CD14-positive monocyte (primary cell): ENCODE data around the gene JUP. TPM values are rescaled to one million over a fixed set of nuclear protein-coding genes. Genes with fewer than 3 reads are reported as not detected.

Source experiments
- DNase-seq, 3 donors: peaks; one replicate each; pipeline ENCODE4 v3.0.0-alpha.2; 2011 to 2022
- H2AFZ ChIP-seq: 2 replicates; pipeline ENCODE4 v1.6.0; 2012; ENCODE audit warnings: mild to moderate bottlenecking, low read depth, low read length, inconsistent platforms; ENCODE audit not compliant: insufficient read depth, poor library complexity, severe bottlenecking
- H3K27ac ChIP-seq, 2 donors: 1 replicate in 1 of 2; 2 replicates in 1 of 2; pipeline ENCODE4 v1.5.1; 2012 to 2013; ENCODE audit warnings: low read length in 2 of 2, control low read depth in 1 of 2, inconsistent platforms in 1 of 2, low read depth in 1 of 2, mild to moderate bottlenecking in 1 of 2
- H3K27me3 ChIP-seq, 2 donors: one replicate each; pipeline versions ENCODE4 v1.6.0 to v1.6.1; 2011 to 2013; ENCODE audit warnings: low read length in 2 of 2; ENCODE audit not compliant: control insufficient read depth in 2 of 2, insufficient read depth in 2 of 2
- H3K36me3 ChIP-seq, 2 donors: replicated peaks in 1 of 2; 1 replicate in 1 of 2; 2 replicates in 1 of 2; pipeline versions ENCODE4 v1.5.1 to v1.6.1; 2012 to 2013; ENCODE audit warnings: low read length in 2 of 2, control low read depth in 1 of 2, inconsistent platforms in 1 of 2, mild to moderate bottlenecking in 1 of 2; ENCODE audit not compliant: insufficient read depth in 2 of 2, control insufficient read depth in 1 of 2
- H3K4me1 ChIP-seq, 2 donors: 1 replicate in 1 of 2; 2 replicates in 1 of 2; pipeline versions ENCODE4 v1.5.1 to v1.6.1; 2012 to 2013; ENCODE audit warnings: low read length in 2 of 2, control low read depth in 1 of 2, inconsistent platforms in 1 of 2, mild to moderate bottlenecking in 1 of 2, moderate library complexity in 1 of 2; ENCODE audit not compliant: insufficient read depth in 2 of 2, control insufficient read depth in 1 of 2
- H3K4me2 ChIP-seq: replicated peaks from 2 replicates; pipeline ENCODE3; 2012; ENCODE audit warnings: low read length, moderate library complexity, mild to moderate bottlenecking; ENCODE audit not compliant: poor library complexity, severe bottlenecking; ENCODE audit errors: extremely low read depth
- H3K4me3 ChIP-seq, 3 experiments: fragments of 200-600 bp in 1 of 3; sonication (generic) in 1 of 3; replicated peaks in 1 of 3; 1 replicate in 2 of 3; 2 replicates in 1 of 3; pipeline ENCODE4 v1.5.1; 2011 to 2013; ENCODE audit warnings: low read length in 3 of 3, mild to moderate bottlenecking in 3 of 3, control low read depth in 2 of 3, low read depth in 2 of 3, inconsistent platforms in 1 of 3, moderate library complexity in 1 of 3
- H3K79me2 ChIP-seq: 2 replicates; pipeline ENCODE4 v1.6.0; 2012; ENCODE audit warnings: mild to moderate bottlenecking, control low read depth, inconsistent platforms, low read length, moderate library complexity; ENCODE audit not compliant: insufficient read depth
- H3K9ac ChIP-seq: 2 replicates; pipeline ENCODE4 v1.6.0; 2017; ENCODE audit warnings: low read length, mild to moderate bottlenecking; ENCODE audit not compliant: insufficient read depth, poor library complexity, severe bottlenecking
- H3K9me3 ChIP-seq, 2 donors: replicated peaks in 1 of 2; 1 replicate in 1 of 2; 2 replicates in 1 of 2; pipeline versions ENCODE4 v1.5.1 to v1.6.1; 2012 to 2013; ENCODE audit warnings: low read length in 2 of 2, control low read depth in 1 of 2; ENCODE audit not compliant: control insufficient read depth in 1 of 2, insufficient read depth in 1 of 2
- H4K20me1 ChIP-seq: 2 replicates; pipeline ENCODE4 v1.6.0; 2012; ENCODE audit warnings: mild to moderate bottlenecking, low read length, control low read depth, moderate library complexity; ENCODE audit not compliant: insufficient read depth
- H3K27ac Mint-ChIP-seq, 7 donors: one replicate each; pipeline ENCODE4 v1.8.0; 2020; ENCODE audit warnings: mild to moderate bottlenecking in 7 of 7, mixed read lengths in 7 of 7, moderate library complexity in 6 of 7, inconsistent platforms in 2 of 7
- H3K27me3 Mint-ChIP-seq, 3 donors: one replicate each; pipeline ENCODE4 v1.8.0; 2021 to 2022; ENCODE audit warnings: low read depth in 3 of 3, mild to moderate bottlenecking in 3 of 3, mixed read lengths in 3 of 3, moderate library complexity in 3 of 3, inconsistent platforms in 1 of 3
- H3K36me3 Mint-ChIP-seq, 2 donors: one replicate each; pipeline ENCODE4 v1.8.0; 2020; ENCODE audit warnings: mixed read lengths in 2 of 2, inconsistent platforms in 1 of 2, mild to moderate bottlenecking in 1 of 2
- H3K4me1 Mint-ChIP-seq: one replicate; pipeline ENCODE4 v1.8.0; 2020; ENCODE audit warnings: mild to moderate bottlenecking, mixed read lengths
- H3K4me3 Mint-ChIP-seq, 2 donors: one replicate each; pipeline ENCODE4 v1.8.0; 2020; ENCODE audit warnings: mild to moderate bottlenecking in 2 of 2, mixed read lengths in 2 of 2, moderate library complexity in 1 of 2
- H3K9me3 Mint-ChIP-seq, 7 donors: one replicate each; pipeline ENCODE4 v1.8.0; 2020 to 2022; ENCODE audit warnings: mixed read lengths in 7 of 7, mild to moderate bottlenecking in 6 of 7, moderate library complexity in 6 of 7, inconsistent platforms in 2 of 7
- CTCF ChIP-seq: fragments of 200-600 bp; IDR thresholded peaks from one replicate; pipeline ENCODE4 v1.8.0; 2022; ENCODE audit warnings: antibody characterized with exemption, mild to moderate bottlenecking
- WGBS: methylation state at CpG from one replicate; pipeline ENCODE4 v1.1.5; 2013; ENCODE audit warnings: missing lambda C conversion rate; ENCODE audit not compliant: insufficient coverage; 5-methylcytosine and 5-hydroxymethylcytosine counted together
- intact Hi-C, 2 donors: fragments of 100-400 bp; cut with micrococcal nuclease; formaldehyde crosslinking; loops; one replicate each; pipeline versions ENCODE4 v1.15.0 to v1.15.1; 2023
- polyA plus RNA-seq, 3 donors: library from polyadenylated mRNA; depleted of rRNA in 1 of 3; unstranded in 2 of 3; stranded (reverse) in 1 of 3; fragments of 300-500 nt in 2 of 3; fragments of >200 nt in 1 of 3; fragmentation: Illumina TruSeq in 2 of 3; gene quantifications; 1 replicate in 2 of 3; 2 replicates in 1 of 3; pipeline ENCODE4 v1.2.3, GENCODE V29; 2012 to 2021

Gene JUP
- polyA plus RNA-seq, 3 donors, result 14.0 to 22.1 (median 15.4) TPM

- no peaks in the 10 kb centered on the region for H3K9me3 ChIP-seq
- H3K36me3 Mint-ChIP-seq, result peaks cover 0 to 5% of the 10 kb centered on the region in 2 donors
- no peak overlapping the region for H2AFZ ChIP-seq
- no peaks in the 10 kb centered on the region for H3K36me3 ChIP-seq
- H3K27ac Mint-ChIP-seq, result no peak overlapping the region
- peak overlapping the region in 1 of 2 donors; percentile 71 for H3K4me3 Mint-ChIP-seq
- no peak overlapping the region for H3K4me2 ChIP-seq
- intact Hi-C loops, result no loop called here
- H3K4me1 Mint-ChIP-seq, result peaks cover 7% of the 10 kb centered on the region
- no peaks in the 10 kb centered on the region for H4K20me1 ChIP-seq
- peaks cover 27 to 49% of the 10 kb centered on the region in 2 donors for H3K27me3 ChIP-seq
- peaks cover 0 to 12% (median 2%) of the 10 kb centered on the region in 7 donors for H3K9me3 Mint-ChIP-seq
- no peak for DNase-seq
- peaks cover 6 to 8% of the 10 kb centered on the region in 2 donors for H3K4me1 ChIP-seq
- TF ChIP-seq CTCF, result no peak
- H3K79me2 ChIP-seq, result no peaks in the 10 kb centered on the region
- no peak overlapping the region for H3K9ac ChIP-seq
- WGBS, result 62% methylated on average over 12 of the region's 17 CpGs
- peaks cover 45 to 59% (median 58%) of the 10 kb centered on the region in 3 donors for H3K27me3 Mint-ChIP-seq
- no peak overlapping the region for H3K27ac ChIP-seq
- no peak overlapping the region for H3K4me3 ChIP-seq
Measured at GRCh38 chr17:41736983-41737679, 49.4 kb downstream of the JUP start.

- Histone ChIP-seq H3K27ac (no peak overlapping the region), H2AFZ (no peak overlapping the region), H4K20me1 (no peaks in the 10 kb centered on the region), H3K36me3 (no peaks in the 10 kb centered on the region), H3K27me3 (peaks cover 27 to 57% of the 10 kb centered on the region in 2 donors), H3K9me3 (no peaks in the 10 kb centered on the region), H3K9ac (no peak overlapping the region), H3K4me2 (no peak overlapping the region), H3K79me2 (no peaks in the 10 kb centered on the region), H3K4me1 (peaks cover 6 to 8% of the 10 kb centered on the region in 2 donors), H3K4me3 (no peak overlapping the region)
- no peak for TF ChIP-seq CTCF
- Mint-ChIP-seq H3K9me3 (peaks cover 0 to 12% (median 2%) of the 10 kb centered on the region in 7 donors), H3K4me3 (peak overlapping the region in 1 of 2 donors; percentile 75), H3K36me3 (peaks cover 0 to 5% of the 10 kb centered on the region in 2 donors), H3K27me3 (peaks cover 59 to 73% (median 68%) of the 10 kb centered on the region in 3 donors), H3K4me1 (peaks cover 9% of the 10 kb centered on the region), H3K27ac (no peak overlapping the region)
- intact Hi-C loops, result no loop called here
- no peak for DNase-seq
- WGBS, result 100% methylated on average over 1 of the region's 4 CpGs
Measured at GRCh38 chr17:41735744-41736143, 50.8 kb downstream of the JUP start.
